Measurements from ENCODE around the gene KRTAP10-12. TPM values are rescaled to one million over a fixed set of nuclear protein-coding genes. Genes with fewer than 3 reads are reported as not detected.

KRTAP10-12 gene
- total and polyA plus RNA-seq, 2 of the 4 experiments (the other 2 are of a cell fraction), result not detected

DNA sequence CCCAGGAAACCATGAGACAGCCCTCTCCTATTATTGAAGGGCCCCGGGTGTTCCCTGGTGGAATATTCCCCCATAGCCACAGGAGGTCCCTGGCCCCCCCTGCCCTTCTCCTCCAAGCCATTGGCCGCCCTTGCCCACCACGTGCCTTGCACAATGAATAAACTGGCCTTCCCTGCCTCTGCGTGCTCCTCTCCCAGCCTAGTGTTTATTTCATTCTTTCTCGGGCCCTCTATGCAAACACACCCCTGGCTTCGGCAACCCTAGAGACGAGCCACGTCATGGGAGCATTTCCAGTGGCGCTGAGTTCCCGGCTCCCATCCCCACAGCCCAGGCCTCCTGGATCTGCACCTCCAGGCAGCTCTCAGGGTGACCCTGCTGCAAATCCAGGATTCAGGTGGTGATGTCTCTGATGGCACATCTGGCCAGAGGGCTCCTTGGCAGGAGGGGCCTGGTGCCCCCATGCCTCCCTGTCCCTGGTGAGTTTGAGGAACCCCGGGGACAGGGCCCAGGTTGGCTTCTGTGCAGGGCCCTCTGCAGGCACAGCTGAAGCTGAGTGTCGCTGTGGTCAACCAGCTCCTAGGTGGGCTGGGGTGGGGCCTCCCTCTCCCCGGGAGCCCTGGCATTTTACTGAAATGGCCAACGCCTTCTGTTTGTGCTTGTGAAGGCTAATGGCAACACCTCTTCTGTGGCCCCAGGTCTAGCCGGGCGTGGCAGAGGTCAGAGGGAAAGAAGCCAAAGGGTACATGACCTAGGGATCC is 6.2 kb downstream of the KRTAP10-12 start:
- no peak overlapping the region for H4K5ac ChIP-seq (ENCODE audit: low read depth, low read length)
- TF ChIP-seq, protein P1, sequence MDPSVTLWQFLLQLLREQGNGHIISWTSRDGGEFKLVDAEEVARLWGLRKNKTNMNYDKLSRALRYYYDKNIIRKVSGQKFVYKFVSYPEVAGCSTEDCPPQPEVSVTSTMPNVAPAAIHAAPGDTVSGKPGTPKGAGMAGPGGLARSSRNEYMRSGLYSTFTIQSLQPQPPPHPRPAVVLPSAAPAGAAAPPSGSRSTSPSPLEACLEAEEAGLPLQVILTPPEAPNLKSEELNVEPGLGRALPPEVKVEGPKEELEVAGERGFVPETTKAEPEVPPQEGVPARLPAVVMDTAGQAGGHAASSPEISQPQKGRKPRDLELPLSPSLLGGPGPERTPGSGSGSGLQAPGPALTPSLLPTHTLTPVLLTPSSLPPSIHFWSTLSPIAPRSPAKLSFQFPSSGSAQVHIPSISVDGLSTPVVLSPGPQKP (IDR thresholded peaks at IDR 0.05; ENCODE audit: borderline replicate concordance, low read depth, low read length), result no peak
- TF ChIP-seq RFX5 (IDR thresholded peaks at IDR 0.05; ENCODE audit: low read depth, low read length) (no peak), MXI1 (IDR thresholded peaks at IDR 0.05; ENCODE audit: borderline replicate concordance, low read depth, low read length) (no peak)
- no peak overlapping the region for H3K14ac ChIP-seq (replicated peaks; ENCODE audit: low read depth, low read length)
- no peaks in the 10 kb centered on the region for H3K4me1 ChIP-seq (ENCODE audit: control insufficient read depth, insufficient read depth, low read length)
- peaks cover 70% of the 10 kb centered on the region for H3K27me3 ChIP-seq (ENCODE audit: control insufficient read depth, insufficient read depth, low read length)
- H2AK5ac ChIP-seq (ENCODE audit: low read depth, low read length), result no peak overlapping the region
- no peak overlapping the region for H3K4me3 ChIP-seq (ENCODE audit: insufficient read depth, low read depth, low read length)
- no peak overlapping the region for H3K9ac ChIP-seq (ENCODE audit: low read depth, low read length)
- H3K36me3 ChIP-seq (ENCODE audit: control insufficient read depth, insufficient read depth, low read length), result no peaks in the 10 kb centered on the region
- no peak overlapping the region for H3K4me2 ChIP-seq (ENCODE audit: low read depth, low read length)
- WGBS, 2 experiments (ENCODE audit: extremely low coverage in 2 of 2, insufficient read length in 1 of 2), result 35% methylated on average over 11 of the region's 16 CpGs; no CpG with 5 or more reads in 1 of the 2 experiments
- H4K91ac ChIP-seq (ENCODE audit: insufficient read depth, low read depth, low read length), result no peak overlapping the region
- peaks cover 6% of the 10 kb centered on the region; the same call in 1 of the 2 replicates for H3K9me3 ChIP-seq (ENCODE audit: control insufficient read depth, insufficient read depth, low read length)
- intact Hi-C loops (cut with micrococcal nuclease) (no loop called here), dilution Hi-C loops (cut with HindIII; ENCODE audit: low sequenced_read_pairs, unreplicated experiment) (no loop called here), in situ Hi-C loops (cut with MboI; ENCODE audit: low sequenced_read_pairs) (no loop called here)
- H2BK5ac ChIP-seq (ENCODE audit: low read depth, low read length, poor library complexity, severe bottlenecking), result no peak overlapping the region
- ATAC-seq (ENCODE audit: low read depth) (peak; percentile 73), DNase-seq (peak; percentile 6)
- no peak overlapping the region for H3K18ac ChIP-seq (ENCODE audit: low read depth, low read length)
- no peak overlapping the region for H3K4ac ChIP-seq (ENCODE audit: low read depth, low read length)
- no peak overlapping the region for H2BK120ac ChIP-seq (ENCODE audit: low read depth, low read length)
- H3K9me1 ChIP-seq (ENCODE audit: insufficient read depth, low read length), result no peaks in the 10 kb centered on the region
- peak overlapping the region; percentile 6 for H2AK9ac ChIP-seq (replicated peaks; ENCODE audit: low read depth, low read length, poor library complexity)
- H2BK20ac ChIP-seq (ENCODE audit: low read depth, low read length), result no peak overlapping the region
- H2AFZ ChIP-seq (replicated peaks; ENCODE audit: low read length, poor library complexity), result no peak overlapping the region
- H3K27ac ChIP-seq (ENCODE audit: insufficient read depth, low read length), result no peak overlapping the region
- ChIA-PET POLR2A (ENCODE audit: unreplicated experiment) (no interaction called here), CTCF (no interaction called here)
- H3K23ac ChIP-seq (ENCODE audit: low read depth, low read length), result no peak overlapping the region
- no peaks in the 10 kb centered on the region for H4K20me1 ChIP-seq (ENCODE audit: insufficient read depth, low read length)
- no TSS peak for BruUV-seq (replicated peaks)
- H2BK15ac ChIP-seq (ENCODE audit: low read depth, low read length), result no peak overlapping the region
- no peak overlapping the region for H4K8ac ChIP-seq (ENCODE audit: low read depth in 2 of 2, low read length in 2 of 2)
- no peak overlapping the region for H3K56ac ChIP-seq (ENCODE audit: extremely low read depth, insufficient read depth, low read length)
- no peaks in the 10 kb centered on the region for H3K79me1 ChIP-seq (ENCODE audit: low read depth in 1 of 2, low read length in 2 of 2)
